HCT116 (cell line): Measurements from ENCODE around the gene MAP2K5. TPM values are rescaled to one million over a fixed set of nuclear protein-coding genes. Genes with fewer than 3 reads are reported as not detected.

ENCODE experiments used
- ATAC-seq: fragments of 200-7000 bp; cut with Tn5 transposase; 2 replicates; pipeline ENCODE4 v1.9.1; 2020; ENCODE audit warnings: mild to moderate bottlenecking, moderate library complexity
- BruUV-seq: library from RNA; stranded (reverse); fragments of 400-500 nt; replicated peaks from 2 replicates; lab custom pipeline; 2021; lab: Mats Ljungman, UMichigan
- CTCF ChIA-PET: fragments of 300-600 bp; sonication (Branson Sonifier 250); formaldehyde crosslinking; loops from one replicate; lab custom pipeline; 2021; ENCODE audit warnings: antibody characterized with exemption; lab: Charles Lee
- POLR2A ChIA-PET: fragments of 300-600, 350-600 bp; sonication (Branson Sonifier 250); formaldehyde crosslinking; loops from one replicate; lab custom pipeline; 2021; ENCODE audit warnings: antibody characterized with exemption; lab: Charles Lee
- RAD21 ChIA-PET, 2 experiments: fragments of 300-600 bp; sonication (Branson Sonifier 250); formaldehyde crosslinking; loops; one replicate each; lab custom pipeline; 2023; ENCODE audit warnings: low total read pairs in 2 of 2; ENCODE audit not compliant: uncharacterized antibody in 2 of 2, unreplicated experiment in 2 of 2, low non-redundant PET in 1 of 2; lab: Charles Lee
- DNase-seq: peaks from one replicate; pipeline ENCODE4 v3.0.0-alpha.2; 2010; ENCODE audit warnings: low read depth, low spot score
- H2AFZ ChIP-seq: fragments of 200-600 bp; shearing (Covaris generic), sonication (generic); 2 replicates; pipeline ENCODE4 v1.6.1; 2017; ENCODE audit warnings: low read depth, mixed run types, mixed read lengths, antibody characterized with exemption, low read length; ENCODE audit not compliant: poor library complexity, severe bottlenecking
- H3K27ac ChIP-seq: 2 replicates; pipeline ENCODE4 v1.5.1; 2012; ENCODE audit warnings: low read depth, low read length
- H3K27me3 ChIP-seq: fragments of 200-600 bp; sonication (generic); 2 replicates; pipeline ENCODE4 v1.6.1; 2016; ENCODE audit warnings: mixed run types, low read length, mixed read lengths; ENCODE audit not compliant: insufficient read depth
- H3K36me3 ChIP-seq, 2 experiments: fragments of 200-500 bp in 1 of 2; fragments of 200-600 bp in 1 of 2; sonication (Bioruptor generic) in 1 of 2; sonication (generic) in 1 of 2; 2 replicates each; pipeline versions ENCODE4 v1.5.1 to v1.6.1; 2014 to 2016; ENCODE audit warnings: low read length in 2 of 2, inconsistent platforms in 1 of 2, mixed read lengths in 1 of 2, mixed run types in 1 of 2; ENCODE audit not compliant: insufficient read depth in 2 of 2, control insufficient read depth in 1 of 2
- H3K4me1 ChIP-seq, 2 experiments: fragments of 200-600 bp in 1 of 2; sonication (generic) in 1 of 2; 2 replicates each; pipeline versions ENCODE4 v1.5.1 to v1.6.1; 2012 to 2017; ENCODE audit warnings: low read length in 2 of 2, inconsistent platforms in 1 of 2, mild to moderate bottlenecking in 1 of 2, mixed read lengths in 1 of 2, mixed run types in 1 of 2, moderate library complexity in 1 of 2; ENCODE audit not compliant: insufficient read depth in 2 of 2, control insufficient read depth in 1 of 2
- H3K4me2 ChIP-seq: fragments of 200-600 bp; sonication (generic); 2 replicates; pipeline ENCODE4 v1.6.1; 2017; ENCODE audit warnings: mixed run types, low read length, mixed read lengths
- H3K4me3 ChIP-seq, 2 experiments: fragments of 200-600 bp in 1 of 2; sonication (generic) in 1 of 2; replicated peaks in 1 of 2; 2 replicates each; pipeline ENCODE4 v1.5.1; 2011 to 2016; ENCODE audit warnings: low read length in 2 of 2, control low read depth in 1 of 2, low read depth in 1 of 2, mild to moderate bottlenecking in 1 of 2, mixed read lengths in 1 of 2, mixed run types in 1 of 2
- H3K79me2 ChIP-seq: fragments of 200-600 bp; sonication (generic); 2 replicates; pipeline ENCODE4 v1.6.1; 2017; ENCODE audit warnings: mild to moderate bottlenecking, mixed run types, low read length, moderate library complexity, mixed read lengths; ENCODE audit not compliant: insufficient read depth
- H3K9ac ChIP-seq: fragments of 200-600 bp; sonication (generic); 2 replicates; pipeline ENCODE4 v1.6.1; 2016; ENCODE audit warnings: low read length, mixed read lengths
- H3K9me2 ChIP-seq: fragments of 200-600 bp; sonication (generic), shearing (Covaris generic); 2 replicates; pipeline ENCODE4 v1.6.1; 2017; ENCODE audit warnings: mixed run types, mild to moderate bottlenecking, moderate library complexity; ENCODE audit not compliant: insufficient read depth
- H3K9me3 ChIP-seq, 2 experiments: fragments of 200-500 bp in 1 of 2; fragments of 200-600 bp in 1 of 2; sonication (Bioruptor generic) in 1 of 2; sonication (generic) in 1 of 2; 2 replicates each; pipeline ENCODE4 v1.6.1; 2014 to 2017; ENCODE audit warnings: low read length in 2 of 2, mixed read lengths in 2 of 2, inconsistent platforms in 1 of 2, low read depth in 1 of 2, mild to moderate bottlenecking in 1 of 2, mixed run types in 1 of 2, moderate library complexity in 1 of 2; ENCODE audit not compliant: control insufficient read depth in 1 of 2, insufficient read depth in 1 of 2
- H4K20me1 ChIP-seq: fragments of 200-600 bp; sonication (generic), shearing (Covaris generic); 2 replicates; pipeline ENCODE4 v1.6.1; 2017; ENCODE audit warnings: mixed run types, mild to moderate bottlenecking, moderate library complexity; ENCODE audit not compliant: insufficient read depth
- CTCF ChIP-seq, 3 experiments: fragments of 200-600 bp in 1 of 3; sonication (generic) in 1 of 3; IDR thresholded peaks in 2 of 3; conservative IDR thresholded peaks in 1 of 3; 2 replicates each; pipeline ENCODE4 v1.5.1; 2012 to 2017; ENCODE audit warnings: low read depth in 2 of 3, low read length in 2 of 3, antibody characterized with exemption in 1 of 3, borderline replicate concordance in 1 of 3, control low read depth in 1 of 3, mild to moderate bottlenecking in 1 of 3, mixed read lengths in 1 of 3, mixed run types in 1 of 3, moderate library complexity in 1 of 3; ENCODE audit not compliant: insufficient read depth in 1 of 3
- EGR1 ChIP-seq: IDR thresholded peaks from 2 replicates; pipeline ENCODE4 v1.6.1; 2012; ENCODE audit warnings: low read depth
- ELF1 ChIP-seq: IDR thresholded peaks from 2 replicates; pipeline ENCODE4 v1.6.1; 2012; ENCODE audit warnings: low read depth, borderline replicate concordance
- POLR2AphosphoS5 ChIP-seq: IDR thresholded peaks from 2 replicates; pipeline ENCODE4 v1.6.1; 2011; ENCODE audit warnings: mild to moderate bottlenecking, low read depth, low read length, moderate library complexity
- SP1 ChIP-seq: IDR thresholded peaks from 2 replicates; pipeline ENCODE4 v1.6.1; 2012; ENCODE audit warnings: low read depth
- TCF7L2 ChIP-seq: IDR thresholded peaks from 2 replicates; pipeline ENCODE4 v1.7.0; 2011; ENCODE audit warnings: borderline replicate concordance, inconsistent platforms; ENCODE audit not compliant: insufficient read depth, insufficient read length; ENCODE audit errors: extremely low read depth
- ZBTB33 ChIP-seq: IDR thresholded peaks from 2 replicates; pipeline ENCODE4 v1.6.1; 2011; ENCODE audit warnings: mild to moderate bottlenecking, low read length, moderate library complexity; ENCODE audit not compliant: insufficient replicate concordance; ENCODE audit errors: extremely low read depth
- ZFX ChIP-seq: fragments of 450-650 bp; IDR thresholded peaks from 2 replicates; pipeline ENCODE4 v1.6.1; 2017
- ZNF274 ChIP-seq: fragments of 200-500 bp; sonication (Bioruptor generic); IDR thresholded peaks from 2 replicates; pipeline ENCODE4 v1.6.1; 2014; ENCODE audit warnings: mild to moderate bottlenecking, low read depth, low read length, inconsistent platforms
- intact Hi-C: fragments of 100-400 bp; cut with micrococcal nuclease; formaldehyde crosslinking; loops from 2 replicates; pipeline ENCODE4 v1.10.0; 2022
- total RNA-seq: library from RNA; stranded (reverse); gene quantifications from one replicate; pipeline ENCODE4 v1.2.1, GENCODE V29; 2021; ENCODE audit not compliant: unreplicated experiment
- TF ChIP-seq, protein P1 (sequence below): IDR thresholded peaks from 2 replicates; pipeline ENCODE4 v1.6.1; 2012
- TF ChIP-seq, protein P2 (sequence below): IDR thresholded peaks from 2 replicates; pipeline ENCODE4 v1.6.1; 2012

Gene MAP2K5
- total RNA-seq, 1 experiment from 2014 or later: 15.6 TPM

- Histone ChIP-seq H3K4me3 (no peak overlapping the region), H3K36me3 (no peaks in the 10 kb centered on the region), H3K9me3 (no peaks in the 10 kb centered on the region), H4K20me1 (no peaks in the 10 kb centered on the region), H3K27ac (no peak overlapping the region), H3K9me2 (no peaks in the 10 kb centered on the region), H3K4me1 (no peaks in the 10 kb centered on the region), H3K27me3 (no peaks in the 10 kb centered on the region), H3K79me2 (no peaks in the 10 kb centered on the region), H3K9ac (no peak overlapping the region), H2AFZ (no peak overlapping the region), H3K4me2 (no peak overlapping the region)
- TF ChIP-seq SP1: no peak
- no peak for TF ChIP-seq EGR1
- no peak for TF ChIP-seq TCF7L2
- TF ChIP-seq POLR2AphosphoS5: no peak
- TF ChIP-seq CTCF (IDR thresholded peaks at IDR 0.05 in 2 of 3, conservative IDR thresholded peaks at IDR 0.05 in 1 of 3; ENCODE audit: borderline replicate concordance in 1 of 3, insufficient read depth in 1 of 3, low read depth in 2 of 3, low read length in 2 of 3): no peak
- TF ChIP-seq ELF1: no peak
- no peak for TF ChIP-seq ZFX
- TF ChIP-seq, protein P1, sequence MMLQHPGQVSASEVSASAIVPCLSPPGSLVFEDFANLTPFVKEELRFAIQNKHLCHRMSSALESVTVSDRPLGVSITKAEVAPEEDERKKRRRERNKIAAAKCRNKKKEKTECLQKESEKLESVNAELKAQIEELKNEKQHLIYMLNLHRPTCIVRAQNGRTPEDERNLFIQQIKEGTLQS: no peak
- no peak for TF ChIP-seq ZBTB33
- TF ChIP-seq ZNF274: no peak
- TF ChIP-seq, protein P2, sequence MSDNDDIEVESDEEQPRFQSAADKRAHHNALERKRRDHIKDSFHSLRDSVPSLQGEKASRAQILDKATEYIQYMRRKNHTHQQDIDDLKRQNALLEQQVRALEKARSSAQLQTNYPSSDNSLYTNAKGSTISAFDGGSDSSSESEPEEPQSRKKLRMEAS: no peak
- intact Hi-C loops: no loop called here
- ChIA-PET CTCF (no interaction called here), RAD21 (no interaction called here), POLR2A (no interaction called here)
- BruUV-seq: no TSS peak
- DNase-seq (no peak), ATAC-seq (no peak)
These were observed 36.6 kb upstream of the MAP2K5 start for GRCh38 chr15:67505675-67506572.
